Liver (tissue), 9 donors: Measurements from ENCODE around the gene CHST1. TPM values are rescaled to one million over a fixed set of nuclear protein-coding genes. Genes with fewer than 3 reads are reported as not detected.

Experiments
- DNase-seq: peaks from one replicate; pipeline ENCODE4 v3.0.0-alpha.2; 2017; ENCODE audit warnings: low spot score
- H3K27ac ChIP-seq, 2 donors: one replicate each; pipeline ENCODE4 v1.7.0; 2013; ENCODE audit warnings: inconsistent platforms in 2 of 2, low read length in 2 of 2, control low read depth in 1 of 2, low read depth in 1 of 2, mild to moderate bottlenecking in 1 of 2
- H3K27me3 ChIP-seq, 4 donors: one replicate each; pipeline versions ENCODE4 v1.6.1 to v1.7.0; 2013; ENCODE audit warnings: low read length in 3 of 4, inconsistent platforms in 1 of 4, mild to moderate bottlenecking in 1 of 4, moderate library complexity in 1 of 4; ENCODE audit not compliant: control insufficient read depth in 4 of 4, insufficient read depth in 4 of 4
- H3K36me3 ChIP-seq, 4 donors: one replicate each; pipeline versions ENCODE4 v1.6.1 to v1.7.0; 2013; ENCODE audit warnings: low read length in 3 of 4, mild to moderate bottlenecking in 3 of 4, low read depth in 1 of 4, moderate library complexity in 1 of 4; ENCODE audit not compliant: control insufficient read depth in 4 of 4, insufficient read depth in 3 of 4
- H3K4me1 ChIP-seq, 4 donors: one replicate each; pipeline versions ENCODE4 v1.6.1 to v1.7.0; 2013; ENCODE audit warnings: low read length in 3 of 4, mild to moderate bottlenecking in 3 of 4, moderate library complexity in 1 of 4; ENCODE audit not compliant: control insufficient read depth in 4 of 4, insufficient read depth in 4 of 4
- H3K4me3 ChIP-seq, 3 donors: one replicate each; pipeline versions ENCODE4 v1.6.1 to v1.7.0; 2013; ENCODE audit warnings: low read length in 3 of 3, control low read depth in 1 of 3, low read depth in 1 of 3, mild to moderate bottlenecking in 1 of 3
- H3K9ac ChIP-seq, 2 donors: one replicate each; pipeline ENCODE4 v1.7.0; 2013; ENCODE audit warnings: low read length in 2 of 2, mild to moderate bottlenecking in 2 of 2, moderate library complexity in 2 of 2, control low read depth in 1 of 2, low read depth in 1 of 2
- H3K9me3 ChIP-seq, 4 donors: one replicate each; pipeline versions ENCODE4 v1.6.1 to v1.7.0; 2013; ENCODE audit warnings: low read length in 3 of 4; ENCODE audit not compliant: control insufficient read depth in 4 of 4
- CTCF ChIP-seq: fragments of 150-350 bp; IDR thresholded peaks from 2 replicates; pipeline ENCODE4 v1.5.1; 2017; ENCODE audit warnings: improper control_type of control experiment, low read depth, low read length; ENCODE audit not compliant: missing input control
- EGR1 ChIP-seq, 2 donors: IDR thresholded peaks; 2 replicates each; pipeline ENCODE4 v1.6.1; 2016 to 2018; ENCODE audit warnings: antibody characterized with exemption in 2 of 2, low read depth in 2 of 2
- FOXA1 ChIP-seq: IDR thresholded peaks from 2 replicates; pipeline ENCODE4 v1.6.1; 2016; ENCODE audit warnings: antibody characterized with exemption
- FOXA2 ChIP-seq: IDR thresholded peaks from 2 replicates; pipeline ENCODE4 v1.6.1; 2016; ENCODE audit warnings: antibody characterized with exemption
- GABPA ChIP-seq, 2 donors: IDR thresholded peaks in 1 of 2; conservative IDR thresholded peaks in 1 of 2; 2 replicates each; pipeline ENCODE4 v1.6.1; 2016; ENCODE audit warnings: antibody characterized with exemption in 2 of 2, mild to moderate bottlenecking in 1 of 2, moderate library complexity in 1 of 2
- HNF4A ChIP-seq, 2 donors: conservative IDR thresholded peaks; 2 replicates each; pipeline ENCODE4 v1.6.1; 2016; ENCODE audit warnings: antibody characterized with exemption in 2 of 2, mild to moderate bottlenecking in 2 of 2
- HNF4G ChIP-seq: IDR thresholded peaks from 2 replicates; pipeline ENCODE4 v1.6.1; 2016; ENCODE audit warnings: antibody characterized with exemption
- JUND ChIP-seq, 2 donors: IDR thresholded peaks; 2 replicates each; pipeline ENCODE4 v1.6.1; 2016; ENCODE audit warnings: antibody characterized with exemption in 2 of 2
- MAX ChIP-seq: IDR thresholded peaks from 2 replicates; pipeline ENCODE4 v1.6.1; 2016; ENCODE audit warnings: antibody characterized with exemption
- NR2F2 ChIP-seq: IDR thresholded peaks from 2 replicates; pipeline ENCODE4 v1.6.1; 2016; ENCODE audit warnings: antibody characterized with exemption
- RAD21 ChIP-seq, 2 donors: IDR thresholded peaks; 2 replicates each; pipeline ENCODE4 v1.6.1; 2016; ENCODE audit warnings: antibody characterized with exemption in 2 of 2, mild to moderate bottlenecking in 2 of 2
- REST ChIP-seq: IDR thresholded peaks from 2 replicates; pipeline ENCODE4 v1.6.1; 2016; ENCODE audit warnings: antibody characterized with exemption, mild to moderate bottlenecking
- RXRA ChIP-seq, 2 donors: IDR thresholded peaks; 2 replicates each; pipeline ENCODE4 v1.6.1; 2017 to 2018; ENCODE audit warnings: antibody characterized with exemption in 2 of 2, mild to moderate bottlenecking in 1 of 2
- SP1 ChIP-seq: IDR thresholded peaks from 2 replicates; pipeline ENCODE4 v1.6.1; 2018; ENCODE audit warnings: antibody characterized with exemption, mild to moderate bottlenecking
- YY1 ChIP-seq: IDR thresholded peaks from 2 replicates; pipeline ENCODE4 v1.6.1; 2016; ENCODE audit warnings: antibody characterized with exemption, mild to moderate bottlenecking
- ZBTB33 ChIP-seq: IDR thresholded peaks from 2 replicates; pipeline ENCODE4 v1.6.1; 2016; ENCODE audit warnings: antibody characterized with exemption
- WGBS: extraction: QIAGEN DNeasy Blood & Tissue Kit; methylation state at CpG from one replicate; pipeline ENCODE4 v1.1.7; 2013; 5-methylcytosine and 5-hydroxymethylcytosine counted together
- polyA plus RNA-seq, 2 donors: library from polyadenylated mRNA; stranded (reverse) in 1 of 2; unstranded in 1 of 2; fragments of 200-250 nt in 1 of 2; fragments of >200 nt in 1 of 2; fragmentation: Nextera tagmentation in 1 of 2; extraction: Ambion mirVana in 1 of 2; gene quantifications; one replicate each; pipeline versions ENCODE4 v1.2.1 to v1.2.3, GENCODE V29; 2013 to 2015
- total RNA-seq, 2 donors: library from RNA; depleted of rRNA; stranded (reverse); fragments of >200 nt; gene quantifications; one replicate each; pipeline ENCODE4 v1.2.3, GENCODE V29; 2014
- donor health status: healthy.
- donor health status: healthy.
- donor health status: healthy.
- donor health status: healthy.
- donor health status: healthy.

Gene CHST1
- total and polyA plus RNA-seq, 4 donors = 0.23 to 0.81 (median 0.45) TPM

- no peak overlapping the region for H3K4me3 ChIP-seq
- H3K4me1 ChIP-seq = peaks cover 2 to 7% (median 4%) of the 10 kb centered on the region in 4 donors
- no peaks in the 10 kb centered on the region for H3K9me3 ChIP-seq
- H3K27ac ChIP-seq = no peak overlapping the region
- H3K36me3 ChIP-seq = peaks cover 0 to 1% (median 0%) of the 10 kb centered on the region in 4 donors
- TF ChIP-seq REST (no peak), MAX (no peak), RAD21 (IDR thresholded peaks at IDR 0.05) (no peak), FOXA1 (no peak), NR2F2 (no peak), ZBTB33 (no peak), CTCF (no peak), YY1 (no peak), JUND (IDR thresholded peaks at IDR 0.05) (no peak), FOXA2 (no peak), HNF4A (conservative IDR thresholded peaks at IDR 0.05) (no peak), RXRA (IDR thresholded peaks at IDR 0.05) (no peak), HNF4G (no peak), GABPA (IDR thresholded peaks at IDR 0.05 in 1 of 2, conservative IDR thresholded peaks at IDR 0.05 in 1 of 2) (no peak), EGR1 (IDR thresholded peaks at IDR 0.05; ENCODE audit: low read depth in 2 of 2) (no peak), SP1 (no peak)
- H3K9ac ChIP-seq = no peak overlapping the region
- H3K27me3 ChIP-seq = no peaks in the 10 kb centered on the region
- 91% methylated on average over 4 of the region's 4 CpGs for WGBS
- DNase-seq = no peak
Observed at GRCh38 chr11:45669956-45670355, 4.5 kb upstream of the CHST1 start.

- H3K27ac ChIP-seq = no peak overlapping the region
- H3K36me3 ChIP-seq = peaks cover 0 to 2% (median 0%) of the 10 kb centered on the region in 4 donors
- TF ChIP-seq NR2F2 (no peak), FOXA2 (no peak)
- H3K4me3 ChIP-seq = no peak overlapping the region
- peaks cover 10 to 15% (median 11%) of the 10 kb centered on the region in 4 donors for H3K4me1 ChIP-seq
- H3K9me3 ChIP-seq = no peaks in the 10 kb centered on the region
- H3K9ac ChIP-seq = no peak overlapping the region
- DNase-seq = no peak
- WGBS = 97% methylated on average over 3 of the region's 3 CpGs
- peaks cover 0 to 2% (median 0%) of the 10 kb centered on the region in 4 donors for H3K27me3 ChIP-seq
Observed at GRCh38 chr11:45669146-45669545, 3.7 kb upstream of the CHST1 start.
